H1 (cell line): ENCODE data around the gene PTPRD. TPM values are rescaled to one million over a fixed set of nuclear protein-coding genes. Genes with fewer than 3 reads are reported as not detected.

Source experiments
- ATF3 ChIP-seq: IDR thresholded peaks from 2 replicates; pipeline ENCODE4 v1.6.1; 2011; ENCODE audit warnings: low read depth, mild to moderate bottlenecking, low read length; ENCODE audit not compliant: insufficient read depth
- BCL11A ChIP-seq, 2 experiments: IDR thresholded peaks; one replicate each; pipeline ENCODE4 v1.6.1; 2011; ENCODE audit warnings: low read depth in 2 of 2, low read length in 2 of 2, mild to moderate bottlenecking in 2 of 2
- CHD7 ChIP-seq: fragments of 300-600 bp; sonication (generic); IDR thresholded peaks from 2 replicates; pipeline ENCODE4 v1.7.1; 2012; ENCODE audit warnings: low read length, moderate library complexity, mild to moderate bottlenecking, inconsistent platforms; ENCODE audit not compliant: insufficient replicate concordance
- HDAC2 ChIP-seq, 2 experiments: fragments of 300-600 bp in 1 of 2; sonication (generic) in 1 of 2; IDR thresholded peaks; 2 replicates each; pipeline ENCODE4 v1.6.1; 2011 to 2012; ENCODE audit warnings: low read depth in 2 of 2, low read length in 2 of 2, mild to moderate bottlenecking in 2 of 2, moderate library complexity in 2 of 2, borderline replicate concordance in 1 of 2, inconsistent platforms in 1 of 2
- JUN ChIP-seq: IDR thresholded peaks from 2 replicates; pipeline ENCODE4 v1.6.1; 2011; ENCODE audit warnings: low read depth, mild to moderate bottlenecking, improper control_type of control experiment, low read length
- NANOG ChIP-seq: IDR thresholded peaks from 2 replicates; pipeline ENCODE4 v1.6.1; 2011; ENCODE audit warnings: low read length, low read depth, mild to moderate bottlenecking, inconsistent platforms; ENCODE audit not compliant: insufficient read depth, poor library complexity, severe bottlenecking
- RBBP5 ChIP-seq: IDR thresholded peaks from 2 replicates; pipeline ENCODE4 v1.7.1; 2012; ENCODE audit warnings: low read depth, mild to moderate bottlenecking, inconsistent platforms, low read length, moderate library complexity, borderline replicate concordance
- RFX5 ChIP-seq: IDR thresholded peaks from 2 replicates; pipeline ENCODE4 v1.6.1; 2011; ENCODE audit warnings: low read depth, low read length, improper control_type of control experiment, borderline replicate concordance
- SAP30 ChIP-seq: fragments of 300-600 bp; sonication (generic); IDR thresholded peaks from 2 replicates; pipeline ENCODE4 v1.7.1; 2012; ENCODE audit warnings: low read length, moderate library complexity, mild to moderate bottlenecking, inconsistent platforms; ENCODE audit not compliant: insufficient read depth, insufficient replicate concordance
- SIX5 ChIP-seq: IDR thresholded peaks from 2 replicates; pipeline ENCODE4 v1.6.1; 2011; ENCODE audit warnings: mild to moderate bottlenecking, low read depth, low read length
- YY1 ChIP-seq: IDR thresholded peaks from 2 replicates; pipeline ENCODE4 v1.6.1; 2011; ENCODE audit warnings: low read depth, mild to moderate bottlenecking, low read length
- polyA plus RNA-seq, 7 experiments: library from polyadenylated mRNA; depleted of rRNA in 3 of 7; stranded (reverse) in 5 of 7; unstranded in 2 of 7; fragments of >200 nt in 5 of 7; fragments of 200-250 nt in 2 of 7; gene quantifications; 1 replicate in 5 of 7; 2 replicates in 1 of 7; 4 replicates in 1 of 7; pipeline versions ENCODE4 v1.2.1 to v1.2.3, GENCODE V29; 2011 to 2013; ENCODE audit warnings: missing spikeins in 2 of 7, mixed read lengths in 2 of 7
- total RNA-seq: library from RNA; stranded (reverse); fragmentation: NEBNext Ultra II Directional; extraction: Animal tissue kit (Norgen Biotek cat#: 25700); gene quantifications from 2 replicates; pipeline ENCODE4 v1.2.1, GENCODE V29; 2021

The PTPRD gene
- total and polyA plus RNA-seq, 2 of the 8 experiments (the other 6 are each of a cell fraction or from before 2014, with no cell fraction given) = 17.2 to 77.0 TPM

GRCh38 chr9:10436756-10437155 is 176.0 kb downstream of the PTPRD start (continued):
- TF ChIP-seq CHD7 = no peak
- no peak for TF ChIP-seq HDAC2 (IDR thresholded peaks at IDR 0.05; ENCODE audit: borderline replicate concordance in 1 of 2, low read depth in 2 of 2, low read length in 2 of 2)
- TF ChIP-seq SAP30 = no peak
- TF ChIP-seq ATF3 = no peak
- no peak for TF ChIP-seq BCL11A (IDR thresholded peaks at IDR 0.05; ENCODE audit: low read depth in 2 of 2, low read length in 2 of 2)
- no peak for TF ChIP-seq RBBP5
- TF ChIP-seq YY1 = no peak
- no peak for TF ChIP-seq NANOG
- no peak for TF ChIP-seq JUN
- TF ChIP-seq RFX5 = no peak
- TF ChIP-seq SIX5 = no peak
